Stimulated activated CD4-positive, alpha-beta T cell treated with anti-CD3 and anti-CD28 coated beads, TNF-alpha, amount 100 ng/mL, for 48 hours (primary cell): ENCODE measurements around the gene MPZL2.

Source experiments
- DNase-seq, 3 donors: peaks; one replicate each; pipeline ENCODE4 v3.0.0-alpha.2; 2020; ENCODE audit warnings: low read depth in 3 of 3

MPZL2 gene

DNA sequence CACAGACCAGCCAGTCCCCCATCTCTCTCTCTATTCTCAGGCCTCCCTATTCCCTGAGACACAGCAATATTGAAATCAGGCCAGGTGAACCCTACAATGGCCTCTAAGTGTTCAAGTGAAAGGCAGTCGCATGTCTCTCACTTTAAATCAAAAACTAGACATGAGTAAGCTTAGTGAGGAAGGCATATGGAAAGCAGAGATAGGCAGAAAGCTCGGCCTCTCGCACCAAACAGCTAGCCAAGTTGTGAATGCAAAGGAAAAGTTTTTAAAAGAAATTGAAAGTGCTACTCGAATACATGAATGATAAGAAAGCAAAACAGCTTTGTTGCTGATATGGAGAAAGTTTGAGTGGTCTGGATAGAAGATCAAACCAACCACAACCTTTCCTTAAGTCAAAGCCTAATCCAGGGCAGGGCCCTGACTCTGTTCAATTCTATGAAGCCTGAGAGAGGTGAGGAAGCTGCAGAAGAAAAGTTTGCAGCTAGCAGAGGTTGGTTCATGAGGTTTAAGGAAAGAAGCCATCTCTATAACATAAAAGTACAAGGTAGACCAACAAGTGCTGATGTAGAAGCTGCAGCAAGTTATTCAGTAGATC lies 19.8 kb upstream of the MPZL2 start:
- DNase-seq: no peak

DNA sequence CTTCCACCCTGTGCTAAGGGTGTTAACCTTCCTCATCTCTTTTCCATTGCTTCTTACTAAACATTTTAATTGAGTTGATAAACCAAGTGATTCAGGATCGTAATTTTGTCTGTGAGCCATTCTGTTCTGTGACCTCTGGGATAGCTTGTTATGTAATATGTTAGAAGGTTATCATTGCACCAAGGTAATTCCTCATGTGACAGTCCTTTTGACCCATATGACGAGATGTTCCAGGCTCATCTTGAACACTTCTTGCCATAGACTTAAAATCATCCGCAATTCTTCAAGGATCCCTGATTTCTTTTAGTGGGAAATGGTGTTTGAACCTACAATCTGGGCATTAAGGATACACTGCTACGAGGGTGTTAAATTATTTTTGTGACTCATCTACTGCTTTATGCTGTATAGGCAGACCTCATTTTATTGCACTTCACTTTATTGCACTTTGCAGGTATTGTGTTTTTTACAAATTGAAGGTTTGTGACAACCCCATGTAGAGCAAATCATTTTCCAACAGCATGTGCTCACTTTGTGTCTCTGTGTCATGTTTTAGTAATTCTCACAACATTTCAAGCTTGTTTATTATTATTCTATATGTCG lies 19.0 kb upstream of the MPZL2 start:
- DNase-seq: no peak

DNA sequence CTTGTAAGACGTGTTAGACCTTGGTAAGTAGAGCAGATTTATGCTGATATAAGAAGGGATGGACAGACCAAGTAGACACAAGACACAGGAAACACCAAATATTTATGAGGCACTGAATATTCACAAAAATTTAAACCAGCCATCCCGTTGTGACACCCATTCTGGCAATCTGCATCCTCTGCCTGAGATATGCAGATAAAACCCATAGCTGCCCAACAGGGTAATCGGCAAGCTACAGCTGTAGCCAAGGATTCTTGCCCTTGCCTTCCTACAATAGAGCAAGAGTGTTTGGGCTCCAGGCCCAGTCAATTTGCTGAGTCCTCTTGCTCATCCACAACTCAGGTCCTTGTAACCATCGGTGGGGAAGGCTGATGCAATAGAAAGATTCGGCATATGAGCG lies 18.5 kb upstream of the MPZL2 start:
- no peak for DNase-seq

DNA sequence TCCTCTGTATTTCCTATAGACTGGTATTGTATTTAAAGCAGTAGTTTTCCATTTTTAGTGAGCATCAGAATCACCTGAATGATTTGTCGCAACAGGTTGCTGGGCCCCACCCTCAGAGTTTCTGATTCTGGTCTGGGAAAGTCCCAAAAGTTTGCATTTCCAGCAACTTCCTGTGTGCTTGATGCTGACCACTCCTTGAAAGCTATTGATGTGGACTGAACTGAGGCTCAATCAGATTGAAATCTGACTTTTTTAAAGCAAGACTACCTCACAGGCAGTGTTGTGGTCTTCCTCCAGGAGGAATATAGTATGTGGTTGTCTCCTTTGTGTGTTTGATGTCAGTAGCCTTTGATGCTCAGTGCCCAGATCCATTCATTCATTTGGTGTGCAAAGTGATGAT lies 17.2 kb upstream of the MPZL2 start:
- no peak for DNase-seq

DNA sequence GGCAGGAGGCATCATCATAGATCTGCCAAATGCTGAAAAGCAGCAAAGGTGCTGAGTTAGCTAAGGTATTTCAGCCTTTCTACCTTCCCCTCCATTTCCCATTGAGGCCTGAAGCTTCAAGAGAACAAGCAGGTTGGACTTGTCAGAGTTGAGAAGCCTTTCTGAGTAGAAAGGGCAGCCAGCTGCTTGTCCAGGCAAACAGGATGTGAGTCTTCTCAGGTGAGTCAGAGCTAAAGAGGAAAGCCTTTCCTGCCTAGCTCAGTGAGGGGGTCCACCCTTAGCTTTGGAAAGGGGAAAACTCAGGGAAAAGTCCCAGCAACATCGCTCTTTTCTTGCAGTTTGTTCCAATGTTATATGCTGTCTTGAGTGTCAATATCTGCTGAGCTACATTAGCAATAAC lies 13.2 kb upstream of the MPZL2 start:
- no peak for DNase-seq

DNA sequence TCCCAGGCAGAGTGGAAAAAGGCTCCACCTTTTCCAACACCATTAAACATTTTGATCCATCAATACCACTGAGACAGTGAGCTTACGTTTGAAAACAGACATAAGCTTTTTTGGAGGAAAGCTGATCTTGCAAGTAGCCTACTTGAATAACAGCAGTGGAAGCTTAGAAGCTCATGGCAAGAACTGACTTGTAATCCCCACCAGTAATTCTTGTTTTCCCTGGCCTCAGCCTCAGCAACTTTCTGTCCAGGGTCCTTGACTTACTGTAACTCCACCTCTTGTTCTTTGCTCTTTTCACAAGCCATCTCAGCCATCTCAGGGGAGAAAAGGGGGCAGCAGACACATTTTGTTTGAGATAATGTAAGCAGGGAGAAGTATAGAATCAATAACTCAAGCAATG lies 12.3 kb upstream of the MPZL2 start:
- no peak for DNase-seq

DNA sequence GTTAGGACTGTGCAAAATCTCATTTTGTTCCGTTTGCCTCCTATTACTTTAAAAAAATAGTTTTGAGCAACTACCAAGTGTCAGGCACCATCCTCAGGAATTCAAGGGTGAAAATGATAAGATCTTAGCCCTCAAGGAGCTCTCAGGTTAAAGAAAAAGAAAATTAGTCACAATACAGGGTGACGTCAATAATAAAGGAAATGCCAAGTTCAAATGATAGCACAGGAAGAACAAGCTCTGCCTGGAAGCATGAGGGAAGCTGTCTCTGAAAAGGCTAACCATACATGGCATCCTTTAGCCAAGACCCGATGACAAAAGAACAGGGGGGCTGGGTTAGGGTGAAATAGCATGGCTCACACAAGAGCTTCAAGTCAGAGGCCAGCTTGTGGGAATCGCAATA lies 11.1 kb upstream of the MPZL2 start:
- DNase-seq: no peak

DNA sequence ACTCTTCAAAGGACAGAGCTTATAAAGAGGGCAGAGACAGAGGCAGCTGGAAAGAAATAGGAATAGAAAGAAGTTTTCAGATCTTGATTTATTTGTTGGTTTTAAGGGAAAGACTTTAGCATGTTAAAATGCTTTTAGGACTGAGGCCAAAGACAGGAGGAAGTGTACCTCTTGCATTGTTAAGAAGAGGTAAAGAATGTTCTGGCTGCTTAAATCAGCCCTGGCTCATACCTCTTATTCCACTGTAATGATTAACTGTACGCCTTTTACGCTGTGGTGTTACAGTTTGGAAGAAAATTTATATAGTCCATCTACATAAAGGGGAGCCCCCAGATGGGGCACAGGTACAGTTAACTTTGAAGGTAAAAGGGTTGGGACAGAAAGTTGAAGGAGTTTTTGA lies 10.1 kb upstream of the MPZL2 start:
- no peak for DNase-seq

DNA sequence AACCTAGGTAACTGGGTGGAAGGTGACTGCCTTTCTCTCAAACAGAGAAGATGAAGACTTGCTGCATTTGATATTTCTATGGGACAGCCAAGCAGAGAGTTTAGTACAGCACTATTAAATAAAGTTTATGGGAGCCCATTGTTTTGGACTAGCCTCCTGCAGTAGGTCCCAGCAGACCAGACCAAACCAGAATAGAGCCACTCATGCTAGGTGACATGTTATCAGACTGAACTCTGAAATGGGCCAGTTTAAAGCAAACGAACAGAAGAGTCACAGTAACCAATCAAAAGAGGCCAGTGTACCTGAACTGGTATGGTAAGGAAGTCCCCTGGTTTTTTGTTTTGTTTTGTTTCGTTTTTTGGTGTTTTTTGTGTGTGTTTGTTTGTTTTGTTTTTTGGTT lies 7.9 kb upstream of the MPZL2 start:
- DNase-seq: no peak

DNA sequence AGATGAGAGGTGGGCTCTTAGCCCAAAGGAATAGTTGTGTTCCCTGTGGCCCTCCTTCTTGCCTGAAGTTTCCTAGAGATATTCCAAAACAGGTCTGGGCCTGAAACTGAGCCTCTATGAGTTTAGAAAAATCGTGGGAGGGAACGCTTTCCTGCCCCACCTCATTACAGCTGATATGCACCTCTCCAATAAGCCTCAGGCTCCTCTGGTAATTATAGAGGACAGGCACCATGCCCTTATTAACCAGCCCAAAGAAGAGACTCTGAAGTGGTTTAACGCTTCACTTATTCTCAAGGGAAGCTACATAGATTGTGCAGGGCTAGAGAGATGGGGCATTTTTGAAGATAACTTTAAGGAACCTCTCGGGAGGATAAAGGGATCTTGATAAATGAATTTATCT lies 3.4 kb upstream of the MPZL2 start:
- no peak for DNase-seq

DNA sequence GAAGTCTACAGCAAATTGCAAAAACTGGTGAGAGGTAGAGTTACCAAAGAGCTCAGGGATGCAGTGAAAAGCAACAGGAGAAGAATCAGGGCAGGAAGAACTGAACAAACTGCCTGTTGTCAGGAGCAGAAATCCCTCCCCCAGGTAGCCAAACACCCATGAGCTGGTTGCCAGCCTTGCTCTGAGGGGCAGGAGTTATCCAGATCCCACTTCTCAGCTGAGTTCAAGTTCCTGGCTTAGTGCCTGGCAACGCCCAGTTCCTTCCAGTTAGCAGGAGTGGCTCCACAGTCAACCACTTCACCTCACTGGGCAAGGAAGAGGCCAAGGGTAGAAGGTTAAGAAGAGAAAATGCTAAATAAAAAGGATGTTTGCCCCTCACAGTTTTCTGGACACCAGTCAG lies 1.9 kb upstream of the MPZL2 start:
- no peak for DNase-seq

DNA sequence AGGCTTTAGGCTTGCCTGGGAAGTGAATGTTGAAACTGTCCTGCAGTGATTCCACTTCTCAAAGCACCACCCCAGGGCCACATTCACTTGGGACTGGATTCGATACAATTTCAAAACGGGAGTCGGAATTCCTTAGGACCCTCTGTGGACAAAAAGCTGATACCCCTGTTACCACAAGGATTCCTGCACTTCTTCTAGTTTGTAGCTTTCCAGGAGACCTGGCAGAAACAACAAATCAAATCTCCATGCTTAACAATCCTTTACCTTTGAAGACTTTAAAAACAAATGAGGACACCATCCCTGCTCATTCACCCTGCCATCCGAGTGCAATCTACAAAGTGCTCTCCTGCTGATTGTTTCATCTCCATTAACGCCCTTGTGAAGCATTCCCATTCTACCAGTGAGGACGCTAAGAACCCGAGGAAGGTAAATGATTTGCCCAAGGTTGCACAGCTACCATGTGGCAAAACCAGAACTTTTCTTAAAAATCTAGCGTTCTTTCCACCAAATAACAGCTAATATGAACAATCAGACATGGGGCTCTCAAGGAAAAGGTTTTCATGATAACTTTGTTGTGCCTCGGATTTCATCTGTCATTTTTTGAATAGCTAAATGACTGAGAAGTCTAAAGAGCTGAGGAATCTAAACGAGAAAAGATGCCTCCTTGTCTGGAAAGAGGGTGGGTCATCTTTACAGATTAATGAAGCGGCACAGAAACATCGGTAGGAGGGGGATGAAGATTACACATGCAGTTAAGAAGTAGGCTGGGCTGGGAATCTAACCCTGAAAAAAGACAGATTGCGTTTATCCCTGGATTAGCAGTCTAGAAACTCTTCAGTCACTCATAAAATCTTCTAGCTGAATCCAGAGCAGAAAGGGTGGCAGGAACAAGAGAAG lies 720 bp upstream of the MPZL2 start:
- no peak for DNase-seq

DNA sequence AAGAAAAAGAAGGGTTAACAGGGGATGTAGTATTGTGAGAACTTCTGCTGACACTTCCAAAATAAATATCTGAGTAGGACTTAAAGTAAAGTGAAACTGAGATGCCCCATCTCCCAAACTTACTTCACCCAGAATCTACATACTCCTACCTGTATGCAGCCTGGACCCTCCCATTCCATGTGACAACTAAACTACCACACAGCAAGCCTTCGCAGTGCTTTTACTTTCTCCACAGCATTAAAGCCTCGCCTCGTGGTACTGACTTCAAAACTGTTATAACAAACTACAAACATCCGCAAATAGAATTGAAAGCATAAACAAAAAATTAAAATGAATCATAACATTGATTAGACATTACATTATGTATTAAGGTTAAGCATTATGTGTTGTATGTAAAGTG lies 985 bp downstream of the MPZL2 start:
- no peak for DNase-seq

DNA sequence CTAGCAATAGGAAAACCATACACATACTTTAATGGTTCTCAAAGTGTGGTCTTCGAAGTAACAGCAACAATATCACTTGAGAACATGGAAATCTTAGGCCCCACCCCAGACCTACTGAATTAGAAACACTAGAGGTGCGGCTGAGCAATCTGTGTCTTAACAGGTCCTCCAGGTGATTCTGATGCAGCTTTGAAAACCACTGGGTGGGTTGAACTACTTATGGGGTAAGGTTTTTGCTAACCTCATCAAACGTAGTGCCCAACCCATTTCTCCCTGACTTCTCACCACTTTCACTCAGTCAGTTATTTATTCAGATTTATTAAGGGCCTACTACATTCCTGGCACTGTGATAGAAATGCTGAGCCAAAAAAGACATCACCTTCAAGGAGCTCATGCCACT lies 3.7 kb downstream of the MPZL2 start:
- DNase-seq: no peak

DNA sequence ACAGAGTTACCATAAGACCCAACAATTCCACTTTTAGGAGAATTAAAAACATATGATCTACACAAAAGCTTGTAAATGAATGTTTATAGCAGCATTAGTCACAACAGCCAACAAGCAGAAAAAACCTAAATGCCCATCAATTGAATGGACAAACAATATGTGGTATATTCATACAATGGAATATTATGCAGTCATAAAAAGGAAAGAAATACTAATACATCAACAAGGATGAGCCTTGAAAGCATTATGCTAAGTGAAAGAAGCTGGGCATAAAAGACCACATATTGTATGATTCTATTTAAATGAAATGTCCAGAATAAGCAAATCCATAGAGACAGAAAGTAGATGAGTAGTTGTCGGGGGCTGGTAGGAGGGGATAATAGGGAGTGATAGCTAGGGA lies 5.0 kb downstream of the MPZL2 start:
- DNase-seq: no peak

DNA sequence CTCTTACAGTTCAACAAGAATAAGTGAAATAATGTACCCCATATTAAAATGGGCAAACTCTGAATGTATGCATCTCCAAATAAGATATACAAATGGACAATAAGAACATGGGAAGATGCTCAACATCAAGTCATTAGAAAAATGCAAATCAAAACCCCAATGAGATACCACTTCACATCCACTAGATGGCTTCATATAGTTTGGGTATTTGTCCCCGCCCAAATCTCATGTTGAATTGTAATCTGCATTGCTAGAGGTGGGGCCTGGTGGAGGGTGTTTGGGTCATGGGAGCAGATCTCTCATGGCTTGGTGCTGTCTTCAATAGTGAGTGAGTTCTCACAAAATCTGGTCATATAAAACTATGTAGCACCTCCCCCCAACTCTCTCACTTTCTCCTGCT lies 5.7 kb downstream of the MPZL2 start:
- DNase-seq: no peak

DNA sequence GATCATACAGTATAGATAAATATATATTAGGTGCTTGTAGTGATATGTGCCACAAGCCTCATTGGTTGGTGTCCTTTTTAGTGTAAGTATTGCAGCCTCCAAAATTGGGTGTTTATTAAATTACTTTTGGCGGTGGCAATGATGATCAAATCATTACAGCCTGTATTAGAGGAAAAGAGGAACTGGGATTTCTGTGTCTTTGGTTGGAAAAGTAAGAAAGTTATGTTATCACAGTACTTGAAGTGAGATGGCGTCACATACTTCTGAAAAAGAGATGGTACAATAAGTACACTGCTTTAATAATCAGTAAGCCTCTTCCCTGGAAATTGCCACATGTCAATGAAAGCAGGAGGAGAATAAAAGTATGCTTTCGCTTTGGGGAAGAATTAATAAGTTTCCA lies 11.4 kb downstream of the MPZL2 start:
- no peak for DNase-seq

DNA sequence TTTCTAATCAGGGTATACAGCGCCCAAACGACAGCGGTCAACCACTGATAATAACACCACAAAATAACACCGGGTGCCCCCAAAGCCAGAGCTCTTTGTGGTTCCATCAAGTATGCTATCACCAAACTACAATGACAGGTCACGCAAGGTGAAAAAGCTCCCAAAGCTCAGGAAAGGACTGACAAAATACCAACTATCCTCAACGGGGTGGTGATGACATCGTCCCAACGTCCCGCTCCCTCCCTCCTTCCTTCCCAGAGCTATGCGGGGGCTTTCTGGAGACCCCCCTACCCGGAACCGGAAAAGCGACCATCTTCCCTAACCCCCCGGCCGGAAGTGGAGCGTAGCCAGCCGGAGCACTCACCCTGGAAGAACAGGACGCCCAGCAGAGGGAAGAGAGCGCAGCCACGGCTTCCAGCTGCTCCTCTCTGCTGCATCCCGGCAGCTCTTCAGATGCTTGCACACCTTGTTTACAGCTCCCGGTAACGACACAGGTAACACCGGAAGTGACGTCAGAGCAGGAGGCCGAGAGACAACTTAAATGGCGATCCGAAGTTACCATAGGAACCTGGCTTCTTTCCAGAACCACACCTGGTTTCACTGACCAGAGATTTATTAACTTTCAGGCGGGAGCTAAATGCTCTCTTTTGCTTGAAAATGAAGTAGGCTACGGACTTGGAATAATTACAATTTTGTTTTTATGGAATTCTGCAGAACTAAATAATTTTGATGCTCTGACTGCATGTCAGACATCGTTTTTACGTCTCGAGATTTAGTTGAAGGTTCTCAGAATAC lies 12.0 kb downstream of the MPZL2 start, which contains the start of gene MPZL3:
MPZL3 (minus strand) TSS at position 508 of the 795 bp plus-strand sequence; CDS start at position 437, 71 bp downstream.
- peak; percentile 71 to 80 (median 74) for DNase-seq

DNA sequence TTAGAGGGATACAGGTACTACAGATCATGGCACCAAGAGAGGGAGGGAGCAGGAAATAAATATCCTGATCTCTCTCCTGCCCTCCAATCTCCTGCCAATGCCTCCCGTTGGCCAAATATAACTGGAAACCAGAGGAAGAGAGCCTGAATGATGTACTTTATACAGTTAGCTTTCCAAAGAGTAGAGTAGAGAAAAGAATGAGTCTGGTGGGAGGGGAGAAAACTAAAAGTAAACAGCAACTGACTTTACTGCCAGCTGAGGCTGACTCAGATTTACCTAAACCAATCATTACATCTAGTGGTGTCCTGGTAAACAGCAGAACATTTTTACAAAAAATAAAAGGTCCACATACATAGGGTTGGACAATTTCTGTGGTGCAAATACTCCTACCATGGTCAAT lies 17.1 kb downstream of the MPZL2 start:
- no peak for DNase-seq

DNA sequence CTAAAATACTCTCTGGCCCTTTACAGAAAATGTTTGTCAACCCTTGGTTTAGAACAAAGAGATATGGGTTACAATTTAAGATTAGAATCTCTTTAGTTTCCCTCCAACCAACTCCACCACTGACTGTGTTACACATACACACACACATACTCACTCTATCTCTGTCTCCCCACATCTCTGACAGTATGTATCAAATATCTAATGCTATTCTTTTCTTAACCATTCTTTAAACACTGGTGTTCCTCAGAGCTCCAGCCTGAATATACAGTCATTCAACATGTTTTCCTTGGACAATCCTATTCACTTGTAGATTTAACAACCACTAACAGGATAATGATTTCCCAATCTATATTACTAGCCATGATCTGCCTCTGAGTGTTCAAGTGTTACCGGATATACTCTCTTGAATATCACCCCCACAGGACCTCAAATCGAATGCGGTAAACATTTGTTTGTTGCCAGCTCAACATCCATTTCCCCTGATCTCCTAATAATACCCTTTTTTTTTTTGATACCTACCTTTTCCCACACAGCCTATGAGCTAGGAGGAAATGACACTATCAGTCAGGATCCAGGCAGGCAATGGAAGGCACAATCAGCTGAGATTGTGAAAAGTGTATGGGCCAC lies 18.0 kb downstream of the MPZL2 start:
- no peak for DNase-seq

DNA sequence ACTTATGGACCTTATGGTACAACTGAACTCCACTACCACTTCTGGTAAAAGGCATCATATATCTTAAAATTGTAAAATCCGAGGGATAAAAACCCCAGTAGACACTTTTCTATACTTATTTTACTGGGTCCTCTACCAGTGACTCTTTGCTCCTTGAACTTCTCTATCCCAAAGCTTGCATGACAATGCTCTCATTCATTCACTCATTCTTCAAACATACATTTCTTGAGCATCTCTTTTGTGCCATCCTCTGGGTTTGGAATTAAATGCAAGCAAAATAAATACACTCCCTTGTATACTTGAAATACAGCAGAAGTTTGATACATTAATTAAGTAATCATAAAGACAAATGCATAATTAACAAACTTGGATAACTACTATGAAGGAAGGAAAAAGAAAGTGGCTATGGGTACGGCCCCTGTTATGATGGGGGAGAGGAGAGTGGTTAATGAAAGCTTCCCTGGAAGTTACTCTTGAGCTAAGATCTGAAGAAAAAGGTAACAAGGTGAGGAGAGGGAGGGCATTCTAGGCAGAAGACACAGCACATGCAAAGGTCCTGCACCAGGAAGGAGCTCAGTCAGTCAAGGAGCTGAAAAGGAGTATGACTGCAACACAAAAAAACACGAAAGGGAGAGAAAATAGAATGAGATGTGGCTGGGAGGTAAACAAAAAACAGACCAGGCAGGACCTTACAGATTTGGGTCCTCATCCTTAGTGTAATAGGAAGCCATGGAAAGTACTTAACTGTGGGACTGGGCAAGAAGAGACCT lies 19.9 kb downstream of the MPZL2 start:
- no peak for DNase-seq
